GM19193 (cell line): Measurements from ENCODE around the gene ACBD6.

Experiments used
- POLR2A ChIP-seq: IDR thresholded peaks from 4 replicates; pipeline ENCODE4 v1.6.1; 2011; ENCODE audit not compliant: insufficient read depth, insufficient read length; ENCODE audit errors: extremely low read depth

ACBD6 gene

DNA sequence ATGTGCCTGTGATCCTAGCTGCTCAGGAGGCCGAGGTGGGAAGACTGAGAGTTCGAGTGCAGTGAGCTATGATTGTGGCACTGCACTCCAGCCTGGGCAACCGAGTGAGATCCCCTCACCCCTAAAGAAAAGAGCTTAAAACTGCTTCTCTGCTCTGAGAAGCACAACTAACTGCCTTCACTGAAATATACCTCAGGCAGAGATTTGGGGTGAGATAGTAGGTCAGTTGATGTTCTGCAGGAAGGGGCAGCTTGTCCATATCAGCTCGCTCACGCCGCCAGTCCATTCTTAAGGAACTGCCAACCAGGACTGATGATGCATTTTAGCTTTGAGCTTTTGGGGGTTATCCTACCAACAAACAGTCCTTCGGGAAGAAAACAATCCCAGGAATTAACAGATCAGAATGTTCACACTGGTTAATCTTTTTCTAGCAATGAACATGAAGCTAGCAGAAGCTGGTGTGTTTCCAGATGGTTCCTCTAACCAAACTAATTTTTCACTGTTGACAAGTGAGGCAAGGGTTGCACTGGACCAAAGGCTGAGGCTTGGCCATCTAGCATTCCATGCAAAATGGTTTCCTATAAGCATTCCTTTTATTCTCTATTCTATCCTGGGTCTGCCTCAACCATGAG lies 240.7 kb downstream of the ACBD6 start:
- no peak for TF ChIP-seq POLR2A

DNA sequence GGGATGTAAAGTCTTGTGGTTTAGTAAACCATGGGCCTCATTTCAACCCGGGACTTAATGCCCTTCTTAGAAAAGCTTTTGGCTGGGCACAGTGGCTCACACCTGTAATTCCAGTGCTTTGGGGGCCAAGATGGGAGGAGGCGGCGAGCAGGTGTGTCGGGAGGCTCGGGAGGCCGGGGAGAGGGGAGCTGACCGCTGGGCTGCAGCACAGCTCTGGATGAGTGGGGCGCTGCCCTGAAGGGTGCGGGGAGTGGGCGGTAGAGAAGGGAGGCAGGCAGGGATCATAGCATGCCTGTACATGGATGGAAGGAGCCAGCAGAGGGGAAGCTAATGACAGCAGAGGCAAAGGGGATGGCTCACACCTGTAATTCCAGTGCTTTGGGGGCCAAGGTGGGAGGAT lies 241.3 kb downstream of the ACBD6 start:
- no peak for TF ChIP-seq POLR2A

DNA sequence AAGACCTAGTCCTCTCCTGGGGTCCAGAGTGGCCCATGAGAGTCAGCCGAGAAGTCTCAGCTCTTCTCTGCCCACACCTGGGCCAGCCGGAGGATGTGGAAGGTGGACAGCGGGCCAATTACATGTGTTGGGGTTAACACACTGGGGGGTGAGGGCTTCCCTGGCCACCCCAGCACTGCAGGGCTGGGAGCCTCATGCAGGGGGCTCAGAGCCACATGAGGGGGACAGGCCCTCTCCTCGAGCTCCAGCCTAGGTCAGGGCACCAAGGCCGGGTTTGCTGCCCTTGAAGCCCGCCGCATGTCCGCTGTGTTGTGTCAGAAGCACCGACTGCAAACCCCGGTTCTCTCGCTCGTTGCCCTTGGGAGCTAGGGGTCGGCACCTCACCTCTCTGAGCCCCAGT lies 241.8 kb downstream of the ACBD6 start:
- TF ChIP-seq POLR2A = no peak

DNA sequence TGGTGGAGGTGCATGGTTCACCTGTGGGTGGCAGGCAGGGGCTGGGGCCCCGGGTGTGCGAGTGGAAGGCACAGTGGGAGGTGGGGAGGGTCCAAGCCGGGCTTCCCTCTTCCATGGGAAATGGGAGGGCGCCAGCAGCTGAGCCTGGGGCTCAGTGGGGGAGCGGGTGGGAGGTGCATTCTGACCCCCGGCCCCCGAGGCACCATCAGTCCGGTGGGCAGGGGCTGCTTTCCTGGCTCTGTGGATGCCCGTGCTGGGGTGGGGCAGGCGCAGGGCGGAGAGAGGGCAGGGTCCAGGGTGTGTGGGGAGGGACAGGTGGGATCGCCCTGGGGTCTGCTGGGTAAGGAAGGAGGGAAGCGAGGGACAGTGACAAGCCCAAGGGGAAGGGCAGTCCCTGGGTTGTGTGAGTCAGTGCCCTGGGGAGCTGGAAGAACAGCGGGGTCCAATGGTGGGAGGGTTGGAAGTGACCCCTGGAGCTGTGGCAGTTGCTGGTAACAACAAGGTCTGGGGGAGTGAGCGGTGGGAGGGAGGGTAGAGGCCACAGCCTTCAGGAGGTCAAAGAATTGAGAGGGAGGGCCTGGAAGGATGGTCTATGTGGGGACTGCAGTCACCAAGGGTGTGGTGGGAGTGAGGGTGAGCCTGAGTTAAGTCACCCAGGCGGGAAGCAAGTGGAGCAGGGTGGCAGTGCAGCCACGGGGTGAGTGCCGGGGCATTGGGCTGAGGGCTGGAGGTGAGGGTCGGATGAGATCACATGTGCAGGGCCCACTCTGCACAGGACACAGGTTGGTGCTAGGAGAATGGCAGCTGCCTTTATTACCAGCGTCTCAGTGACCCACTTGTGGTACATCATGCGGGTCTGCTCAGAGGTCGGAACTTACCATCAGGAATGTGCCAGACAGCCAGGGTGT lies 242.7 kb downstream of the ACBD6 start:
- no peak for TF ChIP-seq POLR2A

DNA sequence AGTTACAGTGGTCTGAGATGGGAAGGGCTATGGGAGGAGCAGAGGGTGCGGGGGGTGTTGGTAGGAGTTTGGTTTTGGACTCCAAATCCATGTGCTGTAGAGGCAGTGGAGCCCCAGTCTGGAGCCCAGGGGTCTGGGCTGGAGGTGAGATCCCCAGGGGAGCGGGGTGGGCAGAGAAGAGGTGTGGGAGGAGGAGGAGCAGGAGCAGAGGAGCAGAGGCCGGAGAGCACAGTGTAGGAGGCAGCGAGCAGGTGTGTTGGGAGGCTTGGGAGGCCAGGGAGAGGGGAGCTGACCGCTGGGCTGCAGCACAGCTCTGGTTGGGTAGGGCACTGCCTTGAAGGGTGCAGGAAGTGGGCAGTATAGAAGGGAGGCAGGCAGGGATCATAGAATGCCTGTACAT lies 243.4 kb downstream of the ACBD6 start:
- TF ChIP-seq POLR2A = no peak

DNA sequence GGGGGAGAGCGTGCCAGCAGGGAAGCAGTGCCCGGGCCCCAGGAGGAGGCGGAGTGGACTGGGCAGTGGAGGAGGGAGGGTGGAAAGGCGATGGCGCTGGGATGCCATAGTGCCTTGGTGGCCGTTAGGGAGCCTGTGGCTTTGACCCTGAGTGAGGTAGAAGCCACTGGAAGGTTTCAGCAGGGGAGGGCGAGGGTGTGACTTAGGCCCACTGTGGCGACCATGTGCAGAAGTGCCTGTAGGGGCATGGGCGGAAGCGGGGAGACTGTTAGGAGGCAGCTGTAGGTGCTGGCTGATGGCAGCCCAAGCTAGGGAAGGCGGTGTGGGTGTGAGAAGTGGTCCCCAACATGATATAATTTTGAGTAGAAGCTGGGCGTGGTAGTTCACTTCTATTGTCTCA lies 244.1 kb downstream of the ACBD6 start:
- TF ChIP-seq POLR2A = no peak

DNA sequence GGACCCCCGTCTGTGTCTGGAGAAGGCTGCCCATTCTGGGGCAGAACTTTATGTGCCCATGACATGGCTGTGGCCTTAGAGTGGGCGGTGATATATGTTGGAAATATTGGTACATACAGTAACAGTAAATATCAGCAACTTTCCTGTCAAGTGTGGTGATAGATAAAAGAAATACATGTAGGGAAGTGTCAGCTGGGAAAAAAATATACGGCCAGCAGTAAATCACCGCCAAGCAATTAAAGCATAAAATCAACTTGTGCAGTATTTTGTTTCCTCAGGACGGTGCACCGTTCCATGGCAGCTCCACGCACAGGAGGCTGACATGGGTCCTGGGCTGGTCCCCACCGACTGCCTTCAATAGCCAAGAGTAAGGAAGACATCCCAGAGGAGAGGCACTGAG lies 244.9 kb downstream of the ACBD6 start:
- no peak for TF ChIP-seq POLR2A

DNA sequence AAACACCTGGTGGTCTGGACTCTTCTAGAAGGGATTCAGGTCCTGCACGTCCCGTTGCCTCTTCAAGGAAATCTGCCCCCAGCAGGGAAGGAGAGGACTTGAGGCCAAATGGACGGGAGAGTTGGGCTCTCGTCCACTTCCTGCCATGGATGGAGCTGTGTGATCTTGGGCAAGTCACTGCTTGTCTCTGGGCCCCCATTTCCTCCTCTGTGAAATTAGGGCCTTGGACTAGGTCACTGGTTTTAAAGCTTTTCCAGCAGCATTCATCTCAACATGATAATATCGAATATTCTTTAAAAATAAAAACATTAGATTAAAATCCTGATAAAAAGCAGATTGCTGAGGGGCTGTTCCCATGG lies 245.4 kb downstream of the ACBD6 start:
- no peak for TF ChIP-seq POLR2A

DNA sequence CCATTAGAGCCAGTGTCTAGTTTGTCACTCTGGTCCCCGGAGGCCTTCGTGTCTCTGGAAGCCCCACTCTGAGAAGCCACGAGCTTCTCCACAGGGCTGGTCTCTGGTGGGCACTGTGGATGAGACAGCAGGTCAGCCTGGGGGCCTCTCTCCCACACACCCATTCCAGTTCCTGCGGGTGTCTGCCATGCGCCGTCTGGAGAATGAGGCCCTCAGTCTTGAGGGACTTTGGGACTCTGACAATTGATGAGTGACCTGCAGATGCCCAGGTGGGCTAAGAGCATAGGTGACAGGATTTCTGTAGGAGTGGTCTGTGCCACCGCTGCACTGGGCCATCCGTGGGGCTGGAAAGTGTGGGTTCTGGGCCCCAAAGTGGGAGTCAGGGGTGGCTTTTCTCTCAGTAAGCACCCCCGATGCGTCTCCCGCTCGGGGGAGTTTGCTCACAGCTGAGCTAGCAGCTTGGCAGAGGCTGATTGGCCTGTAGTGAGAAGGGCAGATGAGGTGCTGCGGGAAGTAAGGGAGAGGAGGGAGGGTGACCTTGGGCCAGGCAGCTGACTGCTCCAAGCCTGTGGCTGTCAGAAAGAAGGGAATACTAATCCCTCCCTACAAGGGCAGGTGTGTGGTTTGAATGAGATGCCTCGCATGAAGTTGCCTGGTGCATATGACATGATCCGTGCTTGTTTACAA lies 245.9 kb downstream of the ACBD6 start:
- TF ChIP-seq POLR2A = no peak

DNA sequence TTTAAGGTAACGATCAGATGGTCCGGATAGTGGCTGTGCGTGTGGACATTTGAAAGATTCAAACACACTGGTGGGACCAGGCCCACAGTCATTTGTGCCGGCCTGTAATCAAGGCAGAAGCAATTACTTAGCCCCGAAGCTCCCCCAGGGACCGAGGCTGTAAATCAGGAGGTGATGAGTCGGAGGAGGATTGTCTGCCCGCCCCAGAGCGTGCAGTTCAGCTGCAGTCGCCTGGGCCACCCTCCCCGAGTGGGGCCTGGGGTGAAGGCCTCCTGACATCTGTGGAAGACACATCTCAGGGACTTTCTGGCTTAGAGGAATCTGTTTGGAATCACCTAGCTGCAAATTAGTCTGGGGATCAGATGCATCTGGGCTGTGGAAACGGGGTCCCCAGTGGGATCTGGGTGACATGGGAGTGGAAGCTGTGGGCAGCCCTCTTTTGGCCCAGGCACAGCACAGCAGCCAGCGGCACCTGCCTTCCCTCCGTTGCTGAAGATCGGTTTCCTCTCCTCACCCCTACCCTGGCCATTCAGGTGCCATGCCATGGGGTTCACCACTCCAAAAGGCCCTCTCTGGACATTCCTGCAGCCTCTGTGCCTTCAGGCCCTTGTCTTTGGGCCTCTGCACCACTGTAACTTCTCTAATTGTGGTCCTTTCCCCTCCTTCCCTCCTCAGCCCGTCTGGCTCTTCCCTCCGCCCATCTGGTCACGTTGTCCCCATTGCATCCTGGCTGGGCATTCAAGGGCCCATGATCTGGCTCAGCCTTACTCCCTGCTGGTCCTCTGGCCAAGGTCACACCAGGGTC lies 246.6 kb downstream of the ACBD6 start:
- TF ChIP-seq POLR2A = no peak

DNA sequence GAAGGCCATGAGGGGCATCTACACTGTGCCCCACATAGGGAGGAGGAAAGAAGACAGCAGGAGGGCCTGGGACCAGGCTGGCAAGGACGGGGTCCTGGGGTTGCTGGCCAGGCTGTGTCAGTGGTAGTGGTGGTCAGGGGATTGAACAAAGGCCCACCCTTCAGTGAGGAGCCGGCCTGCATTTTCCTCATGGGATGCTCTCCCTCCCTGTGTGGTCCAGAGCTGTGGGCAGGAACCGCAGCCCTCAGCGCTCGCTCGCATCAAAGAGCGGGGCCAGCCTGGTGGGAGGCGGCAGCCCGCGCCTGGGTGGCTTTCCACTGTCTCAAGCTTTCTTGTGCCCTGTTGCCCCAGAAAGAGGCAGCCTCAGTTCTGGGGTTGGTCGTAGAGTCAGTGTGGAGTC lies 247.5 kb downstream of the ACBD6 start:
- no peak for TF ChIP-seq POLR2A

DNA sequence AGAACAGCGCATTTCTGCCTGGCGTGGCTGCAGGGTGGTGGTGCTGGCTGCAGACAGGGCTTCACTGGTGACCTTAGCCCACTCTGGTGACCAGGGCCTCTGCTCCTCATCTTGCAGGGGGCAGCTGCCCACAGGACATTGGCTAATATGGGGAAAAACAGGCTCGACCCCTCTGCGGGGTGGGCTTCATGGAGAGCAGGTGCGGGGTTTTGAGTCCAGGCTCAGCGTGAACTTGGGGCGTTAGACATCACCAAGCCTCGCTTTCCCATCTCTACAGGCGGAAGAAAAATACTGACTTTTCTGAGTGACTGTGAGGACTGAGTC lies 247.9 kb downstream of the ACBD6 start:
- TF ChIP-seq POLR2A = no peak

DNA sequence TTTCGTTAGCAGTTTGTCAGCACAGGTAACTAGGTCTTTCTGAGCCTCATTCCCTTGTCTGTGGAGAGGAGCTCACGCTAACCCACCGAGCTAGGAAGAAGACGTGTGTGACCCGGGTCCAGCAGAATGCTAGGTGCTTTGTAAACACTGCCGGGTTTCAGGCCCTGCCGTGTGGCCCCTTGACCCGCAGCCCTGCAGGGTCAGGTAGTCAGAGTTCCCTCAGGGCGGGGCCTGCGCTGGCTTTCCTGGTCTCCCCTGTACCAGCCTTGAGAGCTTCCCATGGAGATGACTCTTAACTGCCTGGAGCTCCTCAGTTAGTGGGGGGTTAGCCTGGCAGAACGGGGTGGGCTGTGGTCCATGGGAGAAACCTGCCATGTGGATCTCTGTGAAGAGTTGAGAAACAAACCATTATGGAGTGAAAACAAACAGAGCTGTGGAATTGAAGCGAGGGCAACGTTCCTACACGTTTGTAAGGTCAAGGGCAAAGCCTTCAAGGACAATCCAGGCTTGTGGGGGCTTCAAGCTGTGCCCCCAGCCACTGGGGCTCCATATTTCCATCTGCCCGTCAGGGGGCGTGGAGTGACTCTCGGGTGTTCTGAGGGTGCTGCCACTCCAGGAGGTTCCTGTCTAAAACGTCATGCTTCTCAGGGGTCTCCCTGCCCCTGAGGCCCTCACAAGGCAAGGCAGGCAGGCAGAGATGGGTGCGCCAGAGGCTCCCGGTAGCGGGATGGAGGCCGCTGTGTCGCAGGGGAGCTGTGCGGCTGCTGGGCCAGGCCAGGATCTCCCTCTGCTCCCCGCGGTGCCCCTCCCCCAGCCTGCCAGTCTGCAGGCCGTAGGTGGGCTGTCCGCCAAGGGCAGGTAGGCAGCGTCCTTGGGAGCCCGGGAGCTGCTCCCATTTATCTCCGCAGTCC lies 248.5 kb downstream of the ACBD6 start:
- TF ChIP-seq POLR2A = no peak
